ENCODE measurements around the gene CWF19L2.
"Not testable (repeated sequence)": the region's sequence is repeated elsewhere in the genome, so short reads cannot be mapped to it uniquely, and the experiment has no call there.

CWF19L2 gene

GRCh38 chr11:107457558-107458271, at the start of gene CWF19L2:
CWF19L2 (minus strand) TSS chr11:107457825; CDS start chr11:107457816, 9 bp downstream.
- DNase-seq (ENCODE audit: low spot score): peak; percentile 95

- no peak for DNase-seq (ENCODE audit: low spot score)
Measured at GRCh38 chr11:107505647-107506225, 48.1 kb upstream of the CWF19L2 start.

DNA sequence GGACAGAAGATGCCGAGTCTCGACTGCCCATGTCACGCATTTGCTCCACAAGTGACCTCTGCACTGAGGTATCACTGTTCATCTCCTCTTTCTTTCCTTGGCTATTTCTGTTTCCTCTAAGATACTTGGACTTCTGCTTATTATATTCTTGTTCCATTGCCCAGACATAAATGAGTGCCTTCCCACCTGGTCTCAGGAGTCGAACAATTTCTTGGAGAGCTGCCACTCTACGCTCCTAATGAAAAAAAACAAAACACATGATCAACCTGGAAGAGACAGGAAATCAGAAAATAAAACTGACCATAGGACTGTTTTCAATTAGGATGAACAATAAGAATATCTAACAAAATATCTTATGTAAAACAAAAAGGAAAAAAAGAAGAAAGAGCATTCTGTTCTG, 47.4 kb upstream of the CWF19L2 start:
- no peak for DNase-seq (ENCODE audit: low spot score)

- DNase-seq (ENCODE audit: low spot score): no peak
Measured at GRCh38 chr11:107501713-107502112, 44.1 kb upstream of the CWF19L2 start.

- DNase-seq (ENCODE audit: low spot score): not testable (repeated sequence)
Measured at GRCh38 chr11:107497371-107497770, 39.7 kb upstream of the CWF19L2 start.

GRCh38 chr11:107496011-107496410, 38.4 kb upstream of the CWF19L2 start:
- no peak for DNase-seq (ENCODE audit: low spot score)

- no peak for DNase-seq (ENCODE audit: low spot score)
Measured at GRCh38 chr11:107494055-107494454, 36.4 kb upstream of the CWF19L2 start.

- DNase-seq (ENCODE audit: low spot score): no peak
Measured at GRCh38 chr11:107493117-107493516, 35.5 kb upstream of the CWF19L2 start.

DNA sequence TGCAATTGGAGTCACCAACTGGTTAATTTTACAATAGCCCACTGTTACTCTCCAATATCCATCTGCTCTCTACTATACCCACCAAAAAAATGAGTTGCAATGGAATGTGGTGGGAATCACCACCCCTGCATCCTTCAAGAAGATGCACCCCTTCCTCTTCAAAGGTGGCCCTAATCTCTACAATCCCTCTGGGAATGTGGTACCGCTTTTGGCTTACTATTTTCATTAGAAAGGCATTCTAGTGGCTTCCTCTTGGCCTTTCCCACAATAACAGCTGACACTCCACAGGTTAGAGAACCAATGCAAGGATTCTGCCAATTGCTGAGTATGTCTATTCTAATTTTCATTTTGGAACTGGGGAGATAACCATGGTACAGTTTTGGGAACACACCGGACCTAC, 33.2 kb upstream of the CWF19L2 start:
- no peak for DNase-seq (ENCODE audit: low spot score)

DNA sequence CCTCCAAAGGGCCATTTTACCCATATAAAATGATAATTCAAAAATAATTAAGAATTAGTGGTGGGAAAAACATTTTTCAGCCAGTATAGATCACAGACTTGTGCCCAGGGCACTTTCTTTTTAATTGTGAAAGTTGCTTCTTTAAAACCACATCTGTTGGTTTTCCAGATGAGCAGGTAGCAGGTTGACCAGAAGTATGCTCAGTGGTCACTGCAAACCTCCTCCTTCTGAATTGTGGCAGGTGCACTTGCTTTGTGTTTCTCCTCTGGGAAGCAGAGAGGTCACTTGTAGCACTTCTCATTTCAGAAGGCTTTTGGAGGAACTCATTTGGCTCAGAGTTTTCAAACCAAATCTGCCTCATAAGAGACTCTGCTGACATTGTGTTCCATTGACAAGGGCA, 24.6 kb upstream of the CWF19L2 start:
- DNase-seq (ENCODE audit: low spot score): no peak

GRCh38 chr11:107478922-107479321, 21.3 kb upstream of the CWF19L2 start:
- no peak for DNase-seq (ENCODE audit: low spot score)

DNA sequence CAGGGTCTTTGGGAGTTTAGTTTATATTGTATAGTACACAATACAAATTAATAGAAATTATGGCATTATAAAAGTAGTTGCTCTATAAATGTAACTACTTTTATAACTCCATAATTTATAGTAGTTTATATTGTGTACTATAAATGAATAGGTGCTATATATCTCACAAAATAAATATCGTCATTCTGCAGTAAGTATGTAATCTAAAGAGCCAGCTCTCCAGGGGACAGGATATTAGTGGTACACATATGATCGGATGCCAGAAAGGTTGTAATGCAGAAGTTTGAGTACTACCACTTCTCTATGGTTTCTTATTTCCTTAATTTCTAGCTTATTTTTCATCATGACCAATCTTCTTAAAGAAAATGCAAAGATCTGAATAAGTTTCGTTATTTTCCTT, 20.2 kb upstream of the CWF19L2 start:
- DNase-seq (ENCODE audit: low spot score): no peak

DNA sequence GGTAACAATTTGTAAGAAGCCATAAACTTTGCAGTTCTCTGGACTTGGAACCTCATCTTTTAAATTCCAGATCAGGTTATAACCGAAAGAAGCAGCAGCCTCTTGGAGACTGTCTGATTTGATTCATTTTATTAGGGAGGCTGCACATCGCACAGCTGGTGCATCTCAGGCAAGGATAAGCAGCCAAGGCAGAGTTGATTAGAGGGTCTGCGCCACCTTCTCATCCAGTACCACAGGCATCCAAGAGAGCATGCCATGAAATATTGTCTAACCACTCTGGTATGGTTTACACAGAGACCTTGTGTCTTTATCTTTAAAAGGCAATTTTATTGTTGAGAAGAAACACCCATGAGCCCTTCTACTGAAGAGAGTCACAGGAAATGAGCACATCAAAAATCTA, 16.2 kb upstream of the CWF19L2 start:
- no peak for DNase-seq (ENCODE audit: low spot score)

GRCh38 chr11:107472966-107473365, 15.3 kb upstream of the CWF19L2 start:
- no peak for DNase-seq (ENCODE audit: low spot score)

GRCh38 chr11:107468596-107468995, 11.0 kb upstream of the CWF19L2 start:
- no peak for DNase-seq (ENCODE audit: low spot score)

DNA sequence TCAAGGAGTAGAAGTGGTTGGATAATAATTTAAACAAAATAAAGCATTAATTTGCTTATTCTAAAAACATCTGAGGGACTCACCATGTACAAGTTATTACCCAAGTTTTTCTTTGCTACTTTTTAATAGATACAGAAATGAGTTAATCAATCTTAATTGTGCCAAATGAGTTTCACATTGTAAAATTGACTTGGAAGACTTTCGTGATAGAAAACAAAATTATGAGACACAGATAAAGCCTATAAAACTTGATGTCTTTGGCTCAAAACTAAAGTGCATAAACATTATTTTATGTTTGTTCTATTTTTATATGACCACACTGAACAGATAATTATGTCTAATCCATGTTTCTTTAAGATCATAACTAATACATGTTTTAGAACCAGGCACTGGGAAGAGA, 10.1 kb upstream of the CWF19L2 start:
- DNase-seq (ENCODE audit: low spot score): no peak

GRCh38 chr11:107466275-107466866, 8.7 kb upstream of the CWF19L2 start:
- not testable (repeated sequence) for DNase-seq (ENCODE audit: low spot score)

DNA sequence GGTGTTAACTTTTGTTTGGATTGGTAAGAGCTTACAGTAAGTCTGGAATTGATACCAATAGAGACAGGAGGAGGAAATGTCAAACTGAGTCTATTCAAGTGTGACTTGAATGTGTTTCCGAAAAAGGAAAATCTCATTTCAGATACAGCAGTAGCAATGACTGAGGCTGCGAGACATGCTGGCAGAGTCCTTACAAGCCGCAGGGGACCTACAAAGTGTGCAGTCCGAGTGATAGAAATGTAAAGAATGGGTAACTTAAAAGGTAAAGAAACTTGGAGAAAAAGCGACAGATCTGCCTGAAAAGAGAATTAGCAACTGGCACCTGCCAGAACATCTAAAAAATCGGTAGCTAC, 444 bp downstream of the CWF19L2 start:
- DNase-seq (ENCODE audit: low spot score): no peak

GRCh38 chr11:107453594-107454286, 3.9 kb downstream of the CWF19L2 start:
- no peak for DNase-seq (ENCODE audit: low spot score)

- no peak for DNase-seq (ENCODE audit: low spot score)
Measured at GRCh38 chr11:107446822-107447431, 10.7 kb downstream of the CWF19L2 start.

GRCh38 chr11:107442715-107443215, 14.9 kb downstream of the CWF19L2 start:
- DNase-seq (ENCODE audit: low spot score): no peak

- DNase-seq (ENCODE audit: low spot score): no peak
Measured at GRCh38 chr11:107439586-107440167, 17.9 kb downstream of the CWF19L2 start.

Measured in CD4-positive, alpha-beta T cell treated with Interleukin-2 at 100 ng/mL for 4 hours (primary cell).